Right cardiac atrium (tissue), 5 donors: Measurements from ENCODE around the gene MYBPH. TPM values are rescaled to one million over a fixed set of nuclear protein-coding genes. Genes with fewer than 3 reads are reported as not detected.
A peak's percentile ranks its signal among the peaks of the same experiment; 100 is the strongest.

ENCODE experiments used
- ATAC-seq, 2 donors: fragments of 200-7000 bp; cut with Tn5 transposase; one replicate each; pipeline versions ENCODE4 v1.8.0 to v1.9.1; 2020; ENCODE audit warnings: moderate library complexity in 2 of 2, mild to moderate bottlenecking in 1 of 2
- DNase-seq, 3 donors: peaks; one replicate each; pipeline ENCODE4 v3.0.0-alpha.2; 2020
- H3K27ac ChIP-seq: one replicate; pipeline ENCODE4 v1.5.1; 2013; ENCODE audit warnings: mild to moderate bottlenecking, low read length, control low read depth, moderate library complexity
- H3K27me3 ChIP-seq: one replicate; pipeline ENCODE4 v1.6.1; 2013; ENCODE audit not compliant: control insufficient read depth, insufficient read depth
- H3K4me1 ChIP-seq: one replicate; pipeline ENCODE4 v1.6.1; 2013; ENCODE audit warnings: low read length; ENCODE audit not compliant: control insufficient read depth, insufficient read depth
- H3K4me3 ChIP-seq: one replicate; pipeline ENCODE4 v1.5.1; 2013; ENCODE audit warnings: low read length, control low read depth
- H3K9me3 ChIP-seq: one replicate; pipeline ENCODE4 v1.6.1; 2013; ENCODE audit warnings: low read length; ENCODE audit not compliant: control insufficient read depth
- WGBS: extraction: QIAGEN DNeasy Blood & Tissue Kit; methylation state at CpG from one replicate; pipeline ENCODE4 v1.1.7; 2013; 5-methylcytosine and 5-hydroxymethylcytosine counted together
- intact Hi-C, 4 donors: fragments of 100-400 bp; cut with DNase I; formaldehyde crosslinking; loops; one replicate each; pipeline versions ENCODE4 v1.11.0 to v1.14.0; 2022 to 2023
- polyA plus RNA-seq: library from polyadenylated mRNA; stranded (reverse); fragments of 200-250 nt; gene quantifications from one replicate; pipeline ENCODE4 v1.2.3, GENCODE V29; 2013
- total RNA-seq, 4 donors: library from RNA; stranded (reverse); fragmentation: NEBNext Ultra II Directional; extraction: Animal tissue kit (Norgen Biotek cat#: 25700); gene quantifications; one replicate each; pipeline ENCODE4 v1.2.1, GENCODE V29; 2021
- donor health status: healthy with polysubstance abuse.
- donor health status: DM: no; HTN: yes; CAD: no.
- donor health status: DM: no; HTN: no; CAD: no.
- donor health status: DM: no; HTN: yes; CAD: no; lungs with severe emphysema.
- donor health status: DM: yes; HTN: yes; CAD: no.

The MYBPH gene
- total and polyA plus RNA-seq, 5 donors: 0.07 TPM; not detected in 4

DNA sequence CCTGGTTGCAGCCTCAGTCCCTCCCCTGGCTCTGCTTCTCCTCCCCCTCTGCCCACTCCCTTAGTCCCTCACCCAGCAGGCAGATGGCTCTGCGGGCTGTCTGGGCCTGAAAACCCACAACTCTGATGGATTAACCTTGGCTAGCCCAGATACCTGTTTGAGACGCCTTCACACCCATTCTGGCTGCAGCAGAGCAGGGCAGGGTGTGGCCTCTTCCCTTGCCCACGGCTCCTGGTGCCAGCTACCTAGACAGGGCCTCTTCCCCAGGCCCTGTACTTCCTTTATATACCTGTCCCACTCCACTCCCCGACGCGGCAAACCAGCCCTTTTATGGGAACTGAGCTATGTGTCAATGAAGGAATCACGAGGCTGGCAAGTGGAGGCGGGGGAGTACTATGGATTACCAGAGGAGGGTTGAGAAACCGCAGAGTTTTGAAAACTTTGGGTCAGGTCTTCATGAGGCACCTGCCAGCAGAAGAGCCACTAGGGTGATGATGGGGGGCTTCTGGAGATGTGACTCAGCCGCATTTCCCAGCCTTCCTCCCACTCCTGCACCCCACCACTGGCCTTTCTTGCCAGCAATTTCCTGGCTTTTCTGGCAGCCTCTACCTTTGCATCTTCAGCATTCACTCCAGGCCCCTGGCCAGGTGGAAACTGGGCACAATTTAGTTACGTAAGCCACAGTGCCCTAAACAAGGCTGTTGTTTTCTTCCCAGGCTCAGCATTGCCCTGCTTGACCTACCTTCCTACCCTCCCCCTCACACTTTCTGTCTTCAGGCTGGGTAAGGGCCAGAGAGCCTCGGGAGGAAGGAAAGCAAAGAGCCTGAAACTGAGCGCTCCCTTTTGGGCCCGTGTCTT, 11.0 kb upstream of the MYBPH start, which contains the start of gene CHI3L1:
TSS of gene CHI3L1 (minus strand) at position 259 of the 858 bp plus-strand sequence. CDS start at position 178, 81 bp downstream.
- Histone ChIP-seq H3K9me3 (no peaks in the 10 kb centered on the region), H3K27ac (no peak within 1 kb of the TSS), H3K4me3 (no peak within 1 kb of the TSS), H3K4me1 (peaks cover 4% of the 10 kb centered on the region), H3K27me3 (no peaks in the 10 kb centered on the region)
- intact Hi-C loops: no loop called here
- 44% methylated on average over 14 of the region's 14 CpGs for WGBS
- no peak for DNase-seq
- peak; percentile 24 to 30 for ATAC-seq

DNA sequence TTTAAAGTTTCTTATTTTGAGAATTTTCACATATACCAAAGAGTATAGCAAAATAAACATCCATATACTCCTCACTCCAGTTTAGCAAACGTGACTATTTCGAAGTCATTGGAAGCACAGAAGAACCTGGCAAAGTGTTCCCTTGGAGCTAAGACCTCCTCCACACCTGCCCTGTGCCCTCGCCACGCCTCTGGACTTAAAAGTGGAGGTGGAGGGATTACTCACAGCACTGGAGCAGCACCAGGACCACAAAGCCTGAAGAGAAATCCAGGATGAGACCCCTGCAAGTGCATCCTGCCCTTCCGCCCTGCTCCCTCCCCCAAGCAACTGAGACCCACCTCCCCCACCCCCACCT, 10.4 kb upstream of the MYBPH start:
- H3K27me3 ChIP-seq: no peaks in the 10 kb centered on the region
- WGBS: 91% methylated on average over 5 of the region's 5 CpGs
- H3K27ac ChIP-seq: no peak overlapping the region
- ATAC-seq (no peak), DNase-seq (no peak)
- intact Hi-C loops: no loop called here
- no peaks in the 10 kb centered on the region for H3K9me3 ChIP-seq
- H3K4me3 ChIP-seq: no peak overlapping the region
- H3K4me1 ChIP-seq: peaks cover 4% of the 10 kb centered on the region

DNA sequence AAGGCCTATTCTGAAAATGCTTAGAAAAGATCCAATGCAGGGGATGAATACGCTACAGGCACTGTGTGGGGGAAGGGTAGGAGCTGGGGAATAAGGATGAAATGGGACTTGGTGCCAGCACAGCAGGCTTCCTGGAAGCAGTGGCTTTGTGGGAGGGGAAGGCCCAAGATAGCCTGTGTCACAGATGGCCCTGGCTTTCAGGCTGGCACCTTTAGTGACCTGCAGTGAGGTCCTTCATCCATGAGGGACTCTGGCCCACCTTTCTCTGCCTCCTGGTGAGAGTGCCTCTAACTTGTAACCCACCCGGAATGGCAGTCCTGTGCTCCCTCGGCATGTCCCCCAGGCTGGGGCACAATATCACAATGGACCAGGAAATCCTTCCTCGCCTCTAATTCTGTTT, 10.0 kb upstream of the MYBPH start:
- ATAC-seq (no peak), DNase-seq (no peak)
- H3K4me1 ChIP-seq: peaks cover 4% of the 10 kb centered on the region
- intact Hi-C loops: no loop called here
- no peak overlapping the region for H3K27ac ChIP-seq
- H3K27me3 ChIP-seq: no peaks in the 10 kb centered on the region
- no peak overlapping the region for H3K4me3 ChIP-seq
- 88% methylated on average over 4 of the region's 4 CpGs for WGBS
- no peaks in the 10 kb centered on the region for H3K9me3 ChIP-seq

DNA sequence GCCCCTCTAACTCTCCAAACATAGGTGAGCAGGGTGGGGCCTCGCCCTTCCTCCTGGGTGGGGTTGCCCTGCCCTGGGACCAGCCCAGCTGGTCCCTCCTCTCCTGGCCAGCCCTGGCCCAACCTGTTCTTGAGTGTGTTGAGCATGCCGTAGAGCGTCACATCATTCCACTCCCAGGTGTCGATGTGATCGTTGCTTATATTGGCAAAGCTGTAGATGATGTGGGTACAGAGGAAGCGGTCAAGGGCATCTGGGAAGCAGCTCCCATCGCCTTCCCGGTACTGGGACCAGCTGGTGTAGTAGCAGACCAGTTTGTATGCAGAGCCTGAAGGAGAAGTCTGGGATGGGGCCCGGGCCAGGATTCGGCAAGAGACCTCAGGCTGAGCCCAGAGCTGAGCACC, 9.4 kb upstream of the MYBPH start:
- ATAC-seq: no peak

DNA sequence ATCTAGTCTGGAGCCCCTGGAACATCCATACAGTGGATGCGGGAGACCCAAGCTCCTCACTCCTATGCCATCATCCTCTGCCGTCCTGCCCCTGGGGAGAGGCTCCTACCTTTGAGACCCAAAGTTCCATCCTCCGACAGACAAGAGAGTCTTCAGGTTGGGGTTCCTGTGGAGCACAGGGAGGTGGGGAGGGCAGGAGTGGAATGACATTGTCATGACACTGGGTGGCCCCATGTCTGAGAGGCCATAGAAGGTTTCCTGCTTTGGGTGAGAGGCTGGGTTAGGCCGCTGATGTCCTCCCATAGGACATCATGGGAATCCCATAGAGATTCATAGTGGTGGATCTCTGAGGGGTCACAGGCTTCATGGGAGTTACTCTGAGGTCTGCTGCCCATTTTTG, 8.8 kb upstream of the MYBPH start:
- WGBS: 97% methylated on average over 4 of the region's 4 CpGs

More for the DNA sequence above, 9.4 kb upstream of the MYBPH start:
- no peak for DNase-seq
- 90% methylated on average over 10 of the region's 10 CpGs for WGBS
- H3K4me3 ChIP-seq: no peak overlapping the region
- intact Hi-C loops: no loop called here
- no peak overlapping the region for H3K27ac ChIP-seq
- no peaks in the 10 kb centered on the region for H3K27me3 ChIP-seq
- no peaks in the 10 kb centered on the region for H3K9me3 ChIP-seq
- peaks cover 4% of the 10 kb centered on the region for H3K4me1 ChIP-seq

DNA sequence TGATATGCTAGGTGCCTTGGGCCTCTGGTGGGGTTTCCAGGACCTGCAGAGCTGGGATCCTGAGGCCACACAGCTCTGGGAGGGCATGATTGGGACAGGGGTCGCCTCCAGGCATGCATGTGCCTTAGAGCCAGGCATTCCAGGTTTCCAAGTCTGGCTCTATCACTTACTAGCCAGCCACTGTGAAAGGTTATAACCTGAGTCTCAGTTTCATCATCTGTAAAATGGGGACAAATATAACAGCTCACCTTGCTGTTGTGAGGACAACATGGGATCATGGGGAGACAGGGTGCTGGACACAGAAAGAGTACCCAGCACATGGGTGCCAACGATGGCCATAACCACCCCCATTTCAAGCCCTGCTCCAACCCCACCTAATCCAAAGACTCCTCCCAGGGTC, 8.2 kb upstream of the MYBPH start:
- DNase-seq (no peak), ATAC-seq (no peak)
- Histone ChIP-seq H3K27ac (no peak overlapping the region), H3K4me3 (no peak overlapping the region), H3K27me3 (no peaks in the 10 kb centered on the region), H3K9me3 (no peaks in the 10 kb centered on the region), H3K4me1 (peaks cover 4% of the 10 kb centered on the region)
- intact Hi-C loops: no loop called here
- WGBS: 95% methylated on average over 2 of the region's 2 CpGs

More for the DNA sequence above, 8.8 kb upstream of the MYBPH start:
- Histone ChIP-seq H3K4me1 (peaks cover 4% of the 10 kb centered on the region), H3K4me3 (no peak overlapping the region), H3K27me3 (no peaks in the 10 kb centered on the region), H3K9me3 (no peaks in the 10 kb centered on the region), H3K27ac (no peak overlapping the region)
- intact Hi-C loops: no loop called here
- no peak for DNase-seq
- ATAC-seq: no peak

DNA sequence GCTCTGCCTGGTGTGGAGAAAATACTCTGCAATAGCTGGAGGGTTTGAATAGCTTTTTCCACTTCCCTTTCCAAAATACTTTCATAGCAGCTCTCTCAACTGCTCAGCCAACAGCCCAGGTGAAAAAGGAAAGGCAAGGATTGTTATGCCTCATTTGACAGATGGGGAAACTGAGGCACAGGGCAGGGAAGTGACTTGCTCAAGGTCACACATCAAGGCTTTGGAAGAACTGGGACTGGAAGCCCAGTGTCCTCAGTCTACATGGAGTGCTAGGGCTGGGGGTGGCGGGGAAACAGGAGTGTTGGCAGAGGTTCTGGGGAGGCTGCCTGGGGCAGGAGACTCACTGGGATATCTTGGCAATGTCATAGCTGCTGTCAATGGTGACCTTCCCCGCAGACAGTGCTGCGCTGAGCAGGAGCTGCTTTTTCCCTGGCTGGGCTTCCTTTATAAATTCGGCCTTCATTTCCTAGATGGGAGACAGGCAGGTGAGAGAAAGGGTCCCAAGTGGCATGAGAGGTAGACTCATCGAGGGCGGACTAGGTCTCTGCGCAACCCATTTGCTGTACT, 6.8 kb upstream of the MYBPH start:
- ATAC-seq: no peak
- H3K9me3 ChIP-seq: no peaks in the 10 kb centered on the region
- H3K4me1 ChIP-seq: peaks cover 4% of the 10 kb centered on the region
- DNase-seq: no peak
- no peaks in the 10 kb centered on the region for H3K27me3 ChIP-seq
- 92% methylated on average over 7 of the region's 7 CpGs for WGBS
- H3K4me3 ChIP-seq: no peak overlapping the region
- intact Hi-C loops: no loop called here
- H3K27ac ChIP-seq: no peak overlapping the region

DNA sequence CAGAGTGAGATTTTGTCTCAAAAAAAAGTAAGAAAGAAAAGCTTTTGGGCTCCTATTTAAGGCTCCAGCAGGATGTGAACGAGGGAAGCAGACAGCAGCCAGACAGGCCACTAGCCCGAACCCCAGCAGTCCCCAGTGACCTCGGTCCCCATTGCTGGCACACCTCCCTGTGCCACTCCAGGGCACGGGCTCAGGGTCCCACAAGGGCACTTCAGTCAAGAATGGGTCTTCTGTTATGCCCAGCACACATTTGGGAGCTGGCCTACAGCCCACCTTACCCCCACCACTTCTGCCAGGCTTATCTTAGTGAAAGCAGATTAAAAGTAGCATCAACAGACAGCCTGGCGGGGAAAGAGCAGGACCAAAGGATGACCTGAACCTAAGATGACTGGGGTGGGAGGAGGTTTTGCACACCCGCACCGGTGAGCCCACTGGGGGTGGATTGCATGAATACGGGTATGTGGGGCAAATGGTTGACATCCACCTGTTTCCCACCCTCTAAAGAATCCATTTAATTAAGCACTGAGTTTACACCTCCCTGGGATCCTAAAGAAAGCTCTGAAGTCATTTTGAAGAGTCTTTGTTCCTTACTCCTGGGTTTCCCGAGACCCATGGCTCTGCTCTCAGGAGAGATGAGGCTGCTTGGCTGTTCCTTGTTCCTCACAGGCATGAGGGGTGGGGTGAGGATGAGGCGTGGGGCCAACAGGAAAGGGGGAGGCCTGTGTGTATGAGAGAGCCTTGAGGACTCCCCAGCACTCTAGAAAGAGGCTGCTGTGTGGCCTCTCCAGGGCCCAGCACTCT, 6.2 kb upstream of the MYBPH start:
- Histone ChIP-seq H3K27me3 (no peaks in the 10 kb centered on the region), H3K4me3 (no peak overlapping the region), H3K9me3 (no peaks in the 10 kb centered on the region), H3K27ac (no peak overlapping the region), H3K4me1 (peaks cover 1% of the 10 kb centered on the region)
- no peak for DNase-seq
- intact Hi-C loops: no loop called here
- 57% methylated on average over 10 of the region's 10 CpGs for WGBS
- no peak for ATAC-seq

DNA sequence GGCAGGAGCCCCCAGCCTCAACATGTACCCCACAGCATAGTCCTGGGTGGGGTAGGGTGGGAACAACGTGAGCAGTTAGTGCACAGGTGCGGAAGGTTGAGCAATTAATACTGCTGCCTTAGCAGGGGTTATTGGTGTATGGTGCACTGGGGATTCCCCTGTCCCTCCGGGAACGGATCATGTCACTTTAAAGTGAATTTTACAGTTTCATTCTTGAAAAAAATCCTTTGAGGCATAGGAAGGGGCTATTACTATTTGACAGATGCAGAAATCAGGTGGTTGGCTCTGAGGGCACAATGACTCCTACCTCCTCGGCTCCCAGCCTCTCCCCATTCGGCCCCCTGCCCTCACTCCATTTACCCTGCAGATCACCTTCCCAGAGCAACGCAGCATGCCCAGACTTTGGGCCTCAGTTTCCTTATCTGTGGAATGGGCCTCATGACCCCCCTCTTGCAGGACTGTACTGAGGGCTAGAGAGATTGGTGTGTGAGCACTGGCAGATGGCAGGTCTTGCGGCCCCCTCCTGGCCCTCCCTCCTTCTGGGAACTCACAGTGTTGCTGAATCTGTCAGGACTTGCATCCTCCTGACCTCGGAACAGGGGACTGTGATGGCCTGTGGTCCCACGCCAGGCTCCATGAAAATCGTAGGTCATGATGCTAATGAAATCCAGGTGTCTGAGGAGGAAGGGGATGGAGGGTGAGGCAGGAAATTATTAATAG, 5.1 kb upstream of the MYBPH start:
- no peak overlapping the region for H3K4me3 ChIP-seq
- H3K4me1 ChIP-seq: peaks cover 6% of the 10 kb centered on the region
- no peaks in the 10 kb centered on the region for H3K27me3 ChIP-seq
- H3K9me3 ChIP-seq: no peaks in the 10 kb centered on the region
- ATAC-seq (no peak), DNase-seq (no peak)
- WGBS: 84% methylated on average over 11 of the region's 11 CpGs
- H3K27ac ChIP-seq: no peak overlapping the region
- intact Hi-C loops: no loop called here

DNA sequence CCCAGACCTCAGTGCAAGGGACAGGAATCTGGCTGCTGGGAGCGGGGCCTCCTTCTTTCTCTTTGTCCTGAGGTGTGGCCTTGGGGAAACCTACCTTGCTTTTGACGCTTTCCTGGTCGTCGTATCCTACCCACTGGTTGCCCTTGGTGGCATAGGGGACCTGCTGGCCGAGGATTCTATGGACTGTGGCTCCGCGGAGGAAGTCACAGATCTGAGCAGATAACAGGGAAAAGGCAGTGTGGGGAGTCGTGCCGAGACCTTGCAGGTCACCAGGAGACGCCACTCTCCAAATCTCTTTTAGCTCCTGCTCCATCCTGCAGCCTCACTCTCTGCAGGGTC, 4.0 kb upstream of the MYBPH start:
- Histone ChIP-seq H3K9me3 (no peaks in the 10 kb centered on the region), H3K4me3 (no peak overlapping the region), H3K27me3 (no peaks in the 10 kb centered on the region), H3K4me1 (peaks cover 6% of the 10 kb centered on the region), H3K27ac (no peak overlapping the region)
- no peak for DNase-seq
- ATAC-seq: no peak
- intact Hi-C loops: no loop called here
- WGBS: 88% methylated on average over 10 of the region's 10 CpGs
